Right ventricle myocardium inferior (tissue), 1 donor: ENCODE results near the gene PARD3B. TPM values are rescaled to one million over a fixed set of nuclear protein-coding genes. Genes with fewer than 3 reads are reported as not detected.

Experiments
- ATAC-seq: fragments of 200-7000 bp; cut with Tn5 transposase; one replicate; pipeline ENCODE4 v1.9.1; 2020; ENCODE audit warnings: mild to moderate bottlenecking, moderate library complexity
- DNase-seq: peaks from one replicate; pipeline ENCODE4 v3.0.0; 2021; ENCODE audit errors: missing footprints
- intact Hi-C: fragments of 100-400 bp; cut with DNase I; formaldehyde crosslinking; loops from one replicate; pipeline ENCODE4 v1.11.0; 2022
- long read RNA-seq: library from polyadenylated mRNA; unstranded; transcript quantifications from one replicate; pipeline ENCODE4 v2.0.0, GENCODE V29; 2021
- total RNA-seq: library from RNA; stranded (reverse); fragmentation: NEBNext Ultra II Directional; extraction: Animal tissue kit (Norgen Biotek cat#: 25700); gene quantifications from one replicate; pipeline ENCODE4 v1.2.1, GENCODE V29; 2021
- donor health status: DM: no; HTN: yes; CAD: no; lungs with severe emphysema.

Gene PARD3B
- 7.8 TPM for total RNA-seq
- long read RNA-seq, partial matches to known transcripts: 0 of 1 reads
- long read RNA-seq, other reads (novel, unspliced or antisense): 1 of 1 reads

DNA sequence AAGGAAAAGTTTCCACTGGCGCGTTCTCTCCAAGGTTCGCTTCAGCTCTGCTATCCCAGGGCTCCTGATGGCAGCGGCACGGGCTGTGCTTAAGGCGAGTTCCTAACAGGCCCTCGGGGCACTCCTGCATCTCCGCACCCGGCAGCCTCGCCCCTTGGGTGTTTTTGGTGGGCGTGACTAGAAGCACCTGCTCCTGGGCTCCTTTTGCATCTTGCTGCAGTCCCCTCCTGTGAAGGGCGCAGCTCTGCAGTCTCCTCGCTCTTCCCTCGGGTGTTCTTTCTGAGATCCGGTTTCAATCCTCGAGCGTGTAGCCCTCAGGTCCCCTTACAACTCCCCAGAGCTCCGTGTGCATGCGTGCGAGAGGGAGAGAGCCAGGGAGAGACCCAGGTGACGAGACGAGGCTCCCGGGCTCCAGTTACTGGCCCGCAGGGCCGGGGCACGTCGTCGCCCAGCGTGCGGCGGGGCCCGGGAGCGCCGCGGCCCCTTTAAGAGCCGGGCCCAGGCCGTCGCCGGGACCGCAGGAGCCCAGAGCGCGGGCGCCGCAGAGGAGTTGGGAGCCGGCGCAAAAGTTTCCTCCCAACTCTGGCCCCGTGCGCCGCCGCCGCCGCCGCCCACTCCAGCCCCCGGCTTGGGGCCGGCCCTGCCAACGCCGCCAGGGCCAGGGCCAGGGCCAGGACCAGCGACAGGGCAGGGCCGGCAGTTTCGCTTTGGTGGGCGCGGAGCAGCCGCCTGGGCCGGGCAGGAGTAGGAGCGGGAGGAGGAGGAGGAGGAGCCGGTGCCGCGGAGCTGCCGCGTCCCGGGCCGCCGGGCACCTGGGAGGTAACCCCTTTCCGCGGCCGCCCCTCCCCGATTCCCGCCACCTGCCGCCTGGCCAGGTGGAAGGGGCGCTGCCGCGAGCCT, at the start of gene PARD3B:
Gene PARD3B (plus strand): TSS at position 515 of the 900 bp plus-strand sequence. CDS start 525 bp downstream, outside the sequence.
- intact Hi-C loops: no loop called here
- ATAC-seq (peak; percentile 97), DNase-seq (peak; percentile 83)

- intact Hi-C loops: no loop called here
- DNase-seq (no peak), ATAC-seq (no peak)
These were observed 48.5 kb upstream of the PARD3B start for GRCh38 chr2:204496779-204497178.

DNA sequence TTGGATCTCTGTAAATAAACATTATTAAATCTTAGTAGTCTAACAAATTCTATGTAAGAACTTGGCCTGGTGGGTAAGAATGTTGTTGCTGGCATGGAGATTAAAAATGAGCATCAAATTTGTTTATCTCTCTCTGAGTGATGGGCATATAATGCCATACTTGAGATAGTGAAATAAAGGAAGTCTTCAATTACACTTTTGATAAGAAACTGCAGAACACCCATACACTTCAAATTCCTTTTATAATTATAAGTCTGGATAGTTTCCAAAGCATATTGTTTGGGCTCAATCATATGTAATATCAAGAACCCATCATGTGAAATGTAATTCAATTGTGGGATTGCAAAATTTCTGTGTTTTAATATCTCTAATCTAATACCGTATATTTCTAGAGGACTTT, 47.4 kb upstream of the PARD3B start:
- no peak for DNase-seq
- intact Hi-C loops: no loop called here
- no peak for ATAC-seq

DNA sequence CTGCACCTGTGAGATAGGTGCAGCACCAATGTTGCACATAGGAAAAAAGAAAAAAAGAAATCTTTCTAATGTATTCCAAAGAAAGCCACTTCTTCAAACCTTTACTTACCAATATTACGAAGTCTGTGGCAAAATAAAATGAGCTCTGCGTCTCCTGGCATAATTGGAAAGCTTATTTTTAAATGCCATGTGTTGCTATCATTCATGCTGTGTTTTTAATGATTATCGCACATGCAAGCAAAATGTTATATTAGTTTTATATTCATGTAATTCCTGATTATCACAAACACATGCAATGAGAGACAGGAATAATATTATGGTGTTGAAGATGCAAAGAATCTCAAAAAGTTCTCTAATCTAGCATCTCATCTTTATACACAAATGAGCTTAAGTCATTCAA, 47.0 kb upstream of the PARD3B start:
- ATAC-seq (no peak), DNase-seq (no peak)
- intact Hi-C loops: no loop called here

DNA sequence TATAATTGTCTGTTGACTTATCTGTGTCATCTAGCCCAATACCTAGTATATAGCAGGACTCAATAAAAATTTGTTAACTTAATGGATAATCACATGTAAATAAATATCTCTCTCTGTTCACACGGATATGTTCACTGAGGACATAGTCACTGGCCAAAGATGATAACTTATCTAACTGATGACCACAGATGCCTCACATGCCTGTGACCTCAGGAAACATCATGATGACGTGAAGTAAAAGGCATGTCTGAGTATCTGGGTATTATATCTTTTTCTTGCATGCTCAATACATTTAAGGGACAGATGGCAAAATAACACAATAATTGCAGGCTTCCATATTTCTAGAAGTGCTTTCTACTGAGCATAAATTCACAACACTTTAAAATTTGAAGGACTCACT, 41.4 kb upstream of the PARD3B start:
- ATAC-seq: no peak
- intact Hi-C loops: no loop called here

DNA sequence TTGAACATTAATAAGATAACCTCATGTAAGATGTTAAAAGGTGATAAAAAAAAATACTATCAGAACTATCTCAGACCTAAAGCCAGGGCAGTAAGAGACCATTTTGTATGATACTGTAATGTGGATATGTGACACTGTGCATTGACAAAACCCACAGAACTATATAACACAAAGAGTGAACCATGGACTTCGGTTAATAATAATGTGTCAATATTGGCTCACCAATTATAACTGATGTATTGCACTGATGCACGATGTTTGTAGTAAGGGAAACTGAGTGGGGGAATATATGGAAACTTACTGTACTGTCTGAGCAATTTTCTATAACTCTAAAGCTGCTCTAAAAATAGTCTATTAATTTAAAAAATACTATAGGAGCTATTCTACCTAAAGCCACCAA, 40.7 kb upstream of the PARD3B start:
- DNase-seq (no peak), ATAC-seq (no peak)
- intact Hi-C loops: no loop called here

More for the DNA sequence above, 41.4 kb upstream of the PARD3B start:
- no peak for DNase-seq

DNA sequence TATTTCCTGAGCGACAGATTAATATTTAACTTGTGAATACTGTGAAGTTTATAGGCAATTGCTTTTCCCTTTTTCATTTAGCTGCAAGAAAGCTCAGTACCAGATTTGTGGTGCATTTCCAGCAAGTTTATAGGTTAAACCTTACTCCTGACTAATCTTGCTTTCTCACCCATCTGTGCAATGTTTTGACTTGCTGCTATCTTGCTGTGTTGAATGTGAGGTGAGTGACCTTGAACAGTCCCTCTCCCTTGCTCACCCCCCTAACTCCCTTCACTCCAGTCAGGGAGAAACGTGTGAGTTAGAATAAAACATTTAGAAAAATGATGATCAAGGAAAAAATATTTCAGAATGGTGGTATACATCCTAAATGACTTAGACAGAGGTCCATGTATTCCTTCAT, 39.8 kb upstream of the PARD3B start:
- DNase-seq: no peak
- intact Hi-C loops: no loop called here
- ATAC-seq: no peak

GRCh38 chr2:204505946-204506345, 39.3 kb upstream of the PARD3B start:
- ATAC-seq: no peak
- intact Hi-C loops: no loop called here
- DNase-seq: no peak

- intact Hi-C loops: no loop called here
- no peak for ATAC-seq
- no peak for DNase-seq
These were observed 37.6 kb upstream of the PARD3B start for GRCh38 chr2:204507636-204508035.

DNA sequence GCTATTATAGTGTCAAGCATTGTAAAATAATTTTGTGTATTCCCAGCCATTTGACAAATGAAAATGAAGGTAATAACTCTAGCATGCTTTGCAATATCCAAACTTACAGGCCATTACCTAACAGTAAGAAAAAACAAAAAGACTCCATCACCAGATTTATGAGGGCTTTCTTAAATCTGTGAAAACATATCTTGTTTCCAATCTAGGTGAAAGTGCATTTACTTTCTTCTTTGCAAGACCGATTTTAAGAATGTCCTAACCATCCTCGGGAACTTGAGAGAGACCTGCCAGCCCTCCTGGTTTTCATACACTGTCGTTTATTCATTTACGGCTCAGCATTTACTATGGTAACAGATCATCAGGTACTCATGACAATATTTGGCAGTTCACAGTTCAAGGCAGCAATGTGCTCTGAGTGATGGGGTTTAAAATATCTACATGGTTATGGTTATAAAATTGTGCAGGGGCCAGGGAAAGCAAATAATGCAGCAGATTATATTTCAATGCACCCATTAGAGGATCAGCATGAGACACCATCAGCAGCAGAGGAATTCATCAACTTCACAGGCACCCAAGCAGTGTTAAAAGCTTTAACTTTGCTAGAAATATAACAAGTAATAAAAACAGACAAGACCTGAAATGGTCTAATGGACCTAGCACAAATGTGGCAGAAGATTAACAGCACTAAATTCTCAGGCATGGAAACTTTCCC, 34.4 kb upstream of the PARD3B start:
- DNase-seq (no peak), ATAC-seq (no peak)
- intact Hi-C loops: no loop called here

- DNase-seq: no peak
- no peak for ATAC-seq
- intact Hi-C loops: no loop called here
These were observed 30.8 kb upstream of the PARD3B start for GRCh38 chr2:204514439-204514838.

DNA sequence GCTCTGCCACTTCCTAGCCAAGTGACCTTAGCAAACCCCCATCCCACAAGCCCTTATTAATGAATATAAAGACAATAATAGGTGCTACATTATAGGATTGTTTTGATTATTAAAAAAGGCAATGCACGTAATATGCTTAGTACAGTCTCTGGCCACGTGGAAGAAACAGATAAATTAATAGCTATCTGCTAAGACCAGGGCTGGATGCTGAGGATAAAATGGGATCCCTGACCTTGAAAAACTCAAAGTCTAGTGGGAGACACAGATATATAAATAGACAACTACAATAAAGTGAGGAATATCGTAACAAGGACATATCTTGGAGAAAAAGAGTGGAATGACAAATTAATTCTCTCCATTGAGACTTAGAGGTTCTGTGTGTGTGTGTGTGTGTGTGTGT, 29.9 kb upstream of the PARD3B start:
- ATAC-seq (no peak), DNase-seq (no peak)
- intact Hi-C loops: no loop called here

- intact Hi-C loops: no loop called here
- DNase-seq (no peak), ATAC-seq (no peak)
These were observed 28.1 kb upstream of the PARD3B start for GRCh38 chr2:204517154-204517553.

DNA sequence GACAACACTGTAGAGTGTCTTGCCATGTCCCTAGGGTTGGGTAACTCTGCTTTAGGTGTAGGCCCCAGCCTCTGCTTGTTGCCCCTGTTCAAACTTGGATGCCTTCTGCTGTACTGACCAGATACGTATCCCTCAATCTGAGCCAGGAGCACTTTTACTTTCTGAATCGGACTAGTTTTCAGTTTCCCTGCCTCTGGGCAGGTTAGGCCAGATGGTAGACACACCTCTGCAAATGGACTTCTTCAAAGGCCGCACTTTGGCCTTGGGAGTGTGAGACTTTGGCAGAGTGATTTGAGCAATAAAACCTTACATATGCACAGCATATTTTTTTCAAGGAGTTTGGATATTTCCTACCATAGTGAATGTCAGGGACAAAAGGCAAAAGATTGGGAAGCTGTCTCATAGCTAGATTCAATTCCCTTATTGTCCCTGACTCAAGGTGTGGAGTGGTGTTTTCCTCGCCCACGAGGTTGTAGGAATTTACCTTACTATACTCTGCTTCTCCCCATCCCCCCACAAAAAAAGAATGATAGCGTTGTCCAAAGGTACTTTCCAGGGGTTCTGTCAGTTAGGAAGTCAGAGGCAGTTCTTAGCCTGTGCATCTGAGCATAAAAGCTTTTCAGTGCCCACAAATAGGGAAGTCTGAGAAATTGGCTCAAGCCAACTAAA, 15.3 kb upstream of the PARD3B start:
- intact Hi-C loops: no loop called here
- no peak for ATAC-seq
- no peak for DNase-seq

GRCh38 chr2:204530464-204530805, 14.8 kb upstream of the PARD3B start:
- intact Hi-C loops: no loop called here
- ATAC-seq: no peak

DNA sequence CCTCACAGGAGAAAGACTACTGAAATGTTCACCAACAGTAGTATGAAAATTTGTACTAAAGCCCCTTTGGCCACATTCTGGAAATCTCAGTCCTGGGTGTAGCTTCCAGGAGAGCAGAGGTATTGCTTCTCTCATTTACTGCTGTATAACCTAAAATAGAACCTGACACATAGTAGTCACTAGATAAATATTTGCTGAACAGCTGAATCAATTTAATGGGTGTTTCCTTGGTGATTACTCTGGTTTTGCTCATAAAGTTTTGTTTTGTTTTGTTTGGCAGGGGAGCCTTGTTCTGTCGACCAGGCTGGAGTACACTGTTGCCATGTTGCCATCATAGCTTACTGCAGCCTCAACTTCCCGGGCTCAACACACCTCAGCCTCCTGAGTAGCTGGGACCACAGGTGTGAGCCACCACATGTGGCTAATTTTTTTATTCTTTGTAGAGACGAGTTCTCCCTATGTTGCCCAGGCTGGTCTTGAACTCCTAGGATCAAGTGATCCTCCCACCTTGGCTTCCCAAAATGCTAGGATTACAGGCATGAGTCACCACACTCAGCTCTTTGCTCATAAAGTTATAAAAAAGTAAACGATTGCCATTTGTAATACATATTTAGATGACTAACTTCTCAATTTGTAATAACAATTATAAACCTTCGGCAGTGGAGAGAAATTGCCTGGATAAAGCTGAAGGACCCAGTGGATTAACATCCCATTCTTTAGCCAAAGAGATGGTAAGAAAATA, 11.5 kb upstream of the PARD3B start:
- DNase-seq (no peak), ATAC-seq (no peak)
- intact Hi-C loops: no loop called here

More at GRCh38 chr2:204530464-204530805, 14.8 kb upstream of the PARD3B start:
- no peak for DNase-seq

DNA sequence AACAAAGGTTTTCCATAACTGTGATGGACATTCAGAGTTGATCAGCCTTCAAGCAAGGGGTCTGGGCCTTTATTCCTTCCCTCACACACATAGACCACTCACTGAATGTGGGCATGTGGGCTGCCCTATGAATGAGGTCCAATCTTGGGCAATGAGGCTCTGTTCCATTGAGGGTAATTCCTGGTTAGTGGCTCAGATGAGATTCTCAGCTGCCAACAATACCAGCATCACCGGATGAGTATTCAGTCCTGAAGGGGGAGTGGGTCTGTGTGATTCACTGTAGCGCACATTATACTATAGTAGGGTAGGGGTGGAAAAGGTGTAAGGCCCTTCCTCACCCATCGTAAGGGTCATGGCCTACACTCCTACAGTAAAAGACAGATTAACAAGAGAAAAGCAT, 9.9 kb upstream of the PARD3B start:
- ATAC-seq: no peak
- DNase-seq: no peak
- intact Hi-C loops: no loop called here

DNA sequence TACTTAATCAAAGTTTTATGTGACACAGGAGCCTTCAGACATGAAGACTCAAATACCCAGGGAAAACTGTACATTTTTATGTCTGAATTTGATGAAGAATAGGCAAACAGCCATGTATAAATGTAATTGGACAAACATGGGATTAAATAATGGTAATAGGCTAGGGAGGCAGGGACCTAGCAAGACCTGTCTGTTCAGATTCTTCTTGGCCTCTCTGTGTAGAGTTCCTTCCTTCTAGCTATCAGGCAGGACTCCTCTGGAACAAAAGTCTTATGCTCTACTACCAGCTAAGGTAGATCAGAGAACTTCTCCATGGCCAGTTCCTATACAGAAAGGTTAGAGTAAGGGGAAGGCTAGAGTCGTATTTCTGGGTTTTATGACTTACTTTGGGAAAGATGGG, 9.5 kb upstream of the PARD3B start:
- DNase-seq (no peak), ATAC-seq (no peak)
- intact Hi-C loops: no loop called here
